ENCODE results near the gene RBM8A. TPM values are rescaled to one million over a fixed set of nuclear protein-coding genes. Genes with fewer than 3 reads are reported as not detected.

Gene RBM8A
- polyA plus RNA-seq, 1 of the 3 experiments (the other 2 are of a cell fraction) = 236 TPM

DNA sequence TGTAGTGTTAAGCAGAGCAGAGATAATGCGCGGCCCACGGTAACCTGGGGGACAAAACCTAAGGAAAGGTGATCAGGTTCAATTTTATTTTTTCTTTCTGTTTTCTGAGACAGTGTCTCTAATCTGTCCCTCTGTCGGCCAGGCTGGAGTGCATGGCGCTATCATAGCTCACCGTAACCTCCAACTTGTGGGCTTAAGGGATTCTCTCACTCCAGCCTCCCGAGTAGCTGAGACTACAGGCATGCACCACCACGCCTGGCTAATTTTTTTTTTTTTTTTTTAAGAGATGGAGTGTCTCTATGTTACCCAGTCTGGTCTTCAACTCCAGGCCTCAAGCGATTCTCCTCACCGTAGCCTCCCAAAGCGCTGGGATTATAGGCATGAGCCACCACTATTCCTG is 40.9 kb downstream of the RBM8A start:
- TF ChIP-seq EZH2phosphoT487 (IDR thresholded peaks at IDR 0.05; ENCODE audit: borderline replicate concordance, low read depth) = no peak
- Histone ChIP-seq H3K4me1 (ENCODE audit: control insufficient read depth in 1 of 2, insufficient read depth in 2 of 2, low read depth in 1 of 2, low read length in 1 of 2) (peaks cover 7 to 24% of the 10 kb centered on the region in 2 experiments), H3K27me3 (ENCODE audit: insufficient read depth) (no peaks in the 10 kb centered on the region), H2AFZ (ENCODE audit: low read depth) (peak overlapping the region; percentile 92), H3K79me2 (ENCODE audit: insufficient read depth) (no peaks in the 10 kb centered on the region), H3K27ac (ENCODE audit: low read depth in 2 of 2, low read length in 1 of 2) (no peak overlapping the region), H3K9ac (no peak overlapping the region), H3K9me2 (no peaks in the 10 kb centered on the region), H3K4me3 (ENCODE audit: low read depth in 2 of 2, low read length in 1 of 2) (peak overlapping the region; percentile 60 to 72), H3K9me3 (no peaks in the 10 kb centered on the region), H3K36me3 (replicated peaks in 1 of 2; ENCODE audit: control insufficient read depth in 1 of 2, insufficient read depth in 2 of 2, low read length in 1 of 2) (no peaks in the 10 kb centered on the region), H3K4me2 (peak overlapping the region; percentile 87), H3F3A (replicated peaks; ENCODE audit: insufficient read depth) (peaks cover 11% of the 10 kb centered on the region), H4K20me1 (ENCODE audit: insufficient read depth) (no peaks in the 10 kb centered on the region)
- ChIA-PET CTCF (interaction anchor here (1.1 to 4.2 kb wide), 4 partner anchors 23 to 121 kb away, joined by 3 to 20 read pairs (median 12); partner anchors contain the start of genes ITGA10 and NUDT17), POLR2A (interaction anchor here (1.4 kb wide), 1 partner anchor 27 kb away, joined by 8 read pairs; the partner anchor contains the start of gene PIAS3)
- DNase-seq = no peak
- 52% methylated on average over 11 of the region's 11 CpGs for WGBS (ENCODE audit: low lambda C conversion rate)

- H3K27me3 ChIP-seq (ENCODE audit: insufficient read depth) = no peaks in the 10 kb centered on the region
- no peak within 1 kb of the TSS for H3K27ac ChIP-seq (ENCODE audit: low read depth in 2 of 2, low read length in 1 of 2)
- no peaks in the 10 kb centered on the region for H3K9me3 ChIP-seq
- no peaks in the 10 kb centered on the region for H3K9me2 ChIP-seq
- peak within 1 kb of the TSS; percentile 87 for H3K4me2 ChIP-seq
- no peaks in the 10 kb centered on the region for H4K20me1 ChIP-seq (ENCODE audit: insufficient read depth)
- POLR2A ChIA-PET = interaction anchor here (0.6 to 1.4 kb wide), 2 partner anchors 26 to 94 kb away, joined by 5 to 8 read pairs; partner anchors contain the start of gene PIAS3
- WGBS (ENCODE audit: low lambda C conversion rate) = under 1% methylated on average over 10 of the region's 36 CpGs
- H3F3A ChIP-seq (replicated peaks; ENCODE audit: insufficient read depth) = peaks cover 7% of the 10 kb centered on the region
- DNase-seq = peak; percentile 95
- peak within 1 kb of the TSS; percentile 60 to 72 for H3K4me3 ChIP-seq (ENCODE audit: low read depth in 2 of 2, low read length in 1 of 2)
- no peak for TF ChIP-seq TCF12 (IDR thresholded peaks at IDR 0.05)
- TF ChIP-seq GATA2 (CRISPR knock-in tag; IDR thresholded peaks at IDR 0.05) = no peak
- TF ChIP-seq NRF1 (IDR thresholded peaks at IDR 0.05; ENCODE audit: low read depth, low read length) = 0 out of 2 replicates have a peak, but pooled peaks have one; percentile 15
- 0 out of 2 replicates have a peak, but pooled peaks have one; percentile 52 for TF ChIP-seq SIN3A (IDR thresholded peaks at IDR 0.05; ENCODE audit: borderline replicate concordance, low read depth, low read length)
- no peak for TF ChIP-seq MEF2A (IDR thresholded peaks at IDR 0.05; ENCODE audit: borderline replicate concordance, low read depth)
- no peak for TF ChIP-seq FOXJ3 (CRISPR knock-in tag; IDR thresholded peaks at IDR 0.05)
- TF ChIP-seq PBX3 (IDR thresholded peaks at IDR 0.05) = peak; percentile 39
- TF ChIP-seq MXI1 (IDR thresholded peaks at IDR 0.05; ENCODE audit: low read depth, low read length) = peak; percentile 65; the same call in 1 of the 2 replicates
- TF ChIP-seq RAD21 (IDR thresholded peaks at IDR 0.05; ENCODE audit: low read length) = no peak
- CTCF ChIA-PET = interaction anchor here (0.7 to 4.2 kb wide), 6 partner anchors 19 to 140 kb away, joined by 3 to 20 read pairs (median 6); partner anchors contain the start of genes ITGA10 and NUDT17
- H3K9ac ChIP-seq = no peak within 1 kb of the TSS
- H3K79me2 ChIP-seq (ENCODE audit: insufficient read depth) = no peaks in the 10 kb centered on the region
- H3K36me3 ChIP-seq (replicated peaks in 1 of 2; ENCODE audit: control insufficient read depth in 1 of 2, insufficient read depth in 2 of 2, low read length in 1 of 2) = no peaks in the 10 kb centered on the region
- H2AFZ ChIP-seq (ENCODE audit: low read depth) = peak within 1 kb of the TSS; percentile 92
- H3K4me1 ChIP-seq (ENCODE audit: control insufficient read depth in 1 of 2, insufficient read depth in 2 of 2, low read depth in 1 of 2, low read length in 1 of 2) = peaks cover 2 to 18% of the 10 kb centered on the region in 2 experiments; a peak in 3 of 4 replicates
Observed at GRCh38 chr1:145885738-145886287, 41.5 kb downstream of the RBM8A start, which contains the start of gene ANKRD35. ANKRD35 (minus strand) TSS chr1:145885866; CDS start chr1:145885758, 108 bp downstream.

Measured in SK-N-SH (cell line).